HG03139 (cell line): Measurements from ENCODE around the gene EAF1.
"Not testable (repeated sequence)": the region's sequence is repeated elsewhere in the genome, so short reads cannot be mapped to it uniquely, and the experiment has no call there.

Source experiments
- ATAC-seq: cut with Tn5 transposase; IDR thresholded peaks from one replicate; pipeline ENCODE4 v1.9.1; 2021; ENCODE audit not compliant: unreplicated experiment

EAF1 gene

DNA sequence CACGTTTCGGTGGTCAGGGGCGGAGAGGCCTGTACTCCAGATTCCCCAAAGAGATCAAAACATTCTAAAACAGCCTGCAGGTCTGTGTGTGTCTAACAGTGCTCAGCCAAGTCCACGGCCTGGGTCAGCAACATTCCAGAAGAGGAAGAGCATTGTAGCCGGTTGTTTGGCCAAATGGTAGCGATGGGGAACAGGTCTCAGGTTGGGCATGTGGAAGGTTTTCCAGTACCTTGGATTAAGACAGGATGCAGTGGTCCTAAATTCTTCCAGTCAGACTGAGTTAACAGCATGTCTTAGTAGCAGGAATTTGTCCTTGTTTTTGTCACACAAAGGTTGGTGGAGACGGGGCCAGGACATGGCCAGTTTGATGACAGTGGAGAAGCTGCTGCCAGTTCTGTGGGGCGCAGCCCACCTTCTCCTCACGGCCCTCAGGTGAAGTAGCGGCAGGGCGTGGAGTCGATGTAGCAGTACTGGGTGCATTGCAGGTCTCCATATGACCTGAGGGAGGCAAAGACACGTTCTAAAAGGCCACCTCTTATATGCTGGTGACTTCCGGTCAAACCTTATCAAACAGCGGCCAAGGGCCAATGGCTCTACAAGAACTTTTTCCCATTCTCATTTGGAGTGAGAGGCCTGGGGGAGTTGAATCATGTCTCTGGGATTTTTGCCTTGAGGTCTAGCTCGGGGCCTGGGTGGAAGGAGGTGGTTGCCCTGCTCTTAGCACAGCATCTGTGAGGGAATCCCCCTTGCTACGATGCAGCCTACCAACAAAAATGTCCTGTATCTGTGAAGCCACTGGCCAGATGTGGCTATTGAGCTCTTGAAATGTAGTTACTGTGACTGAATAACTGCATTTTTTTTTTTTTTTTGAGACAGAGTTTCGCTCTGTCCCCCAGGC, 24.1 kb downstream of the EAF1 start:
- ATAC-seq, result no peak

- no peak for ATAC-seq
These were observed 24.8 kb downstream of the EAF1 start for GRCh38 chr3:15452156-15452555.

GRCh38 chr3:15452961-15453360, 25.6 kb downstream of the EAF1 start:
- ATAC-seq, result no peak

GRCh38 chr3:15453501-15453900, 26.1 kb downstream of the EAF1 start:
- ATAC-seq, result no peak

DNA sequence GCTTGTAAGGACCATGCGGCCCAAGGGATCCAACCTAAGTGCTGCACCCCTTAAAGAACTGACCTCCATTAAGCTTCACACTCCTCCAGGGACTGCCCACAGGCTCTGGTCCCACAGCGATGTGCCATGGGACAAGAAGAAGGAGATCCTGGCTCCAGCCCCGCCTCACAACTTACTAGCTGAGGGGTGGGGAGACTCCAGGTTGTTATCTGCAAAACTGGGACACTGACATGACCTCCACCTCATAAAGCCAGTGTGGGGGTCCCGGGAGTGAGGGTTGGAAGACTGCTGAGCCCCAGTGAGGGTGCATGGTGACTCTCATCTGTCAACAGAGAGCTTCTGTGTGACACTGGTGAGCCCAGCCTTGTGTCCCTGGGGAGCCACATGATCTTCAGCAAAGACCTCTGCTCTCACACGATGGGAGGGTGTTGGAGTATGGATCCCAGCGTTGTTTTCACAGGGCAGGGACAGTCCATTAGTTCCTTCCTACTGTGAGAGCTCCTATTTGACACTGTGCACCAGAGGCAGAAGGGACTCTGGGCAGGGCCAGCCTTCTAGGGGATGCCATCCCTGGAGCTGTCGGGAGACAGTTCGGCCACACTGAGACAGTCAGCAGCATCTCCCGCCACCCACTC, 26.7 kb downstream of the EAF1 start:
- no peak for ATAC-seq

DNA sequence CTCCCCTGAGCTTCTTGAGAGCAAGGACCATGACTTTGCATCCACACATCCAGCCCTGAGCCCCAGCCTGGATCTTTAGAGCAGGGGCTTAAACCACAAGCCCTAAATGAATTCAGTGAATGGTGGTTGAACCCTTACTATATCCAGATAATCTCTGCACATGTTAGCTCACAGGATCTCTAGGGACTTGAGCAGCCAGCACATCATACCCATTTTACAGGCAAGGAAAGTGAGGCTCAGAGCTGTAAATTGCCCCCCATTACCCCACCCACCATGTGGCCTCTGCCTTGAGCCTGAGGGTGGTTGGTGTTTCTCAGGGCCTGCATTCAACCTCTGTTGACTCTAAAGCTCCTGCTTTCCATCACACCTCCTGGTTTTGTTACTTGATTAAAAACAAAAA, 27.6 kb downstream of the EAF1 start:
- no peak for ATAC-seq

DNA sequence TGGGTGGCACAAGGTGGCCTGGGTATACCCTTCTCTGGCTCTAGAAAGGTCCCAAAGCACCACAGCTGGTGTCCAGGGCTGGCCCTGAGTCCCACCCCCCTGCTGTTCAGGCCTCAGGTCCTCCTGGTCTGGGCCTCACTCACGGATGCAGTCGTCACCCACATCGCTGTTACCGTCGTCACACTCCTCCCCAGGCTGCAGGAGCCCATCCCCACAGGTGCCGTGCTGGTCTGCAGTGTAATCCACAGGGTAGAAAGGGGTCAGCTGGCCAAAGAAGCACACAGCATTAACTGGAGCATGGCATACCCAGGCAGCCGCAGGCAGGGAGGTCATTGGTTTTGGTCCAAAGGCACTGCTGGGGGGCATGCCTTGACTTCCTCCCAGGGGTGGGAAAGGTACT, 28.4 kb downstream of the EAF1 start:
- no peak for ATAC-seq

DNA sequence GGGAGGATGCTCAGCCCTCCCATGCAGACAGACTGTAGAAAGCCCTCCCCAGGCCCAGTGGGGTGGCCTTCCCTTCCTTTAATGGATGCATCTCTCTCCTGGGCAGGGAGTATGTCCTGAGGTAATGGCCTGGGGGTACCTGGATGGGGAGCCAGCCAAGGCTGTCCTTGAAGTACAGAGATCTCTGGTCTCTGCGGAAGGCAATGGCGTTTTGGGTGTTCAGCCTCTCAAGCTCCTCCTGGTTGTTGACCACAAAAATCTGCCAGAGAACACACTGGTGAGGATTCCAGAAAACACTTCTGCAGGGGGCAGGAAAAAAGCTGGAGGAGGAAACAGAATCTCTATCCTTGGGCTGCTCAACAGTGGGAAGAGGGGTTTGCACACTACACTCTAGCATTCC, 28.9 kb downstream of the EAF1 start:
- ATAC-seq, result no peak

DNA sequence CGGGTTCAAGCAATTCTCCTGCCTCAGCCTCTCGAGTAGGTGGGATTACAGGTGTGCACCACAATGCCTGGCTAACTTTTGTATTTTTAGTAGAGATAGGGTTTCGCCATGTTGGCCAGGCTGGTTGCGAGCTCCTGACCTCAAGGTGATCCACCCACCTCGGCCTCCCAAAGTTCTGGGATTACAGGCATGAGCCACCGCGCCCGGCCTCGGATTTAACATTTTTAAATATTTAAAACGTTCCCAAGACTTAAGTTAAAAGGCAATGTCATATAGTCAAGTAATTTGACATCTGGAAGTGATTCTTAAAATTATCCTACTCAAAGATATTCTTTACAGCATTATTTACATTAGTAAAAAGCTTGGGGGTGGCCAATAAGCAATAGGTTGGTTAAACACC, 29.5 kb downstream of the EAF1 start:
- ATAC-seq, result not testable (repeated sequence)

DNA sequence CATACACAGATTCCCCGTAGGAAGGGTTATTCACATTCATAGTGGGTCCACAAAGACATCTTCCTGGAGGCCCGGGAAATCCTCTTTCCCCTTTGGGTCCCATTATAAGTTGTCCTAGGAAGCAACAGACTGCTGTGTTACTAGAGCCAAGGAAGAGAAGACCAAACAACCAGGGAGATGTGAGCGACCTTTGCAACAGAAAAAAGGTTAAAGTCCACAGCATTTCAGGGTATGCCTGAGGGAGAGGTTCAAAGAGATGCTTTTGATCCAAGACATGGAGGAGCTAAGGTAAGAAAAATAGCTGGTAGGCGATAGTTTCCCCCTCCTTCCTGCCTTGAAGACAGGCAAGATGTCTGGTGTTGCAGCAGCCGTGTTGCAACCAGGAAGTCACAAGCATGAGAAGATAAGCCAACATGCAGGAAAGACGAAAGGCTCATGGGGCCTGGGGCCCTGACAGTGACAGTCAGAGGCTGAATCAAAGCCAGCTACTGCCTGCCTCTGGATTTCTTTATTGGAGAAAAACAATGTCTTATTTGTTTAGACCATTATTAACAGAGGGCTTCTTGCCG, 30.9 kb downstream of the EAF1 start:
- ATAC-seq, result no peak

- ATAC-seq, result no peak
These were observed 33.6 kb downstream of the EAF1 start for GRCh38 chr3:15460891-15461531.

- no peak for ATAC-seq
These were observed 35.1 kb downstream of the EAF1 start for GRCh38 chr3:15462451-15462850.

DNA sequence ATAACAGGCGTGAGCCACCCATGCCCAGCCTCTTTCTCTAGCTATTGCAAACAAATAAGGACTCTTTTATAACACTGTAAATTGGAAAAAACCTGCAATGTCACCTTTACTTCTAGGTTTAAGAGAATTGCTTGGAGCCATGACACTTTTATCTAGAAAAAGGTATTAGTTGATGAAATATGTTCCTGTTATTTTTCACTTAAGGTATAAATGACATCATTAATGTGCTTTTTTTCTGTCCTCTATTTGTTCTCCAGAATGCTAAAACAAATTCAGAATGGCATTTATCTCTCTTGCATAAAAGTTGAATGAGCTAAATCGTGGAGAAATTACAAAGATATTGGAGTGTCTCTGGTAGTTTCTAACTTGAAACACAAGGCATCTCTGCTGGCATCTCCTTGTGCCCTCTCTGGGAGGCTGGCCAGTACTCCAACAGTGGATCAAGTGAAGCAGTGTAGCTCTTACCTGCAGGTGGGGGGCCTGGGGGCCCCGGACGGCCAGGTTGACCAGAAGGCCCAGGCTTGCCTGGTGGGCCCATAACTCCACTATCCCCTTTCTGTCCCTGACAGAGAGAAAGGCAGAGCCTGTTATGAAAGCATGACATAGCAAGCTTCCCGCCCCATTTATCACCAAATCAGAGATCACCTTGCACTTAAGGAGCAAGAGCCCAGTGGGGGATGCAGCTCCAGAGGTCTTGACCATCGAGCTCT, 38.6 kb downstream of the EAF1 start:
- no peak for ATAC-seq

DNA sequence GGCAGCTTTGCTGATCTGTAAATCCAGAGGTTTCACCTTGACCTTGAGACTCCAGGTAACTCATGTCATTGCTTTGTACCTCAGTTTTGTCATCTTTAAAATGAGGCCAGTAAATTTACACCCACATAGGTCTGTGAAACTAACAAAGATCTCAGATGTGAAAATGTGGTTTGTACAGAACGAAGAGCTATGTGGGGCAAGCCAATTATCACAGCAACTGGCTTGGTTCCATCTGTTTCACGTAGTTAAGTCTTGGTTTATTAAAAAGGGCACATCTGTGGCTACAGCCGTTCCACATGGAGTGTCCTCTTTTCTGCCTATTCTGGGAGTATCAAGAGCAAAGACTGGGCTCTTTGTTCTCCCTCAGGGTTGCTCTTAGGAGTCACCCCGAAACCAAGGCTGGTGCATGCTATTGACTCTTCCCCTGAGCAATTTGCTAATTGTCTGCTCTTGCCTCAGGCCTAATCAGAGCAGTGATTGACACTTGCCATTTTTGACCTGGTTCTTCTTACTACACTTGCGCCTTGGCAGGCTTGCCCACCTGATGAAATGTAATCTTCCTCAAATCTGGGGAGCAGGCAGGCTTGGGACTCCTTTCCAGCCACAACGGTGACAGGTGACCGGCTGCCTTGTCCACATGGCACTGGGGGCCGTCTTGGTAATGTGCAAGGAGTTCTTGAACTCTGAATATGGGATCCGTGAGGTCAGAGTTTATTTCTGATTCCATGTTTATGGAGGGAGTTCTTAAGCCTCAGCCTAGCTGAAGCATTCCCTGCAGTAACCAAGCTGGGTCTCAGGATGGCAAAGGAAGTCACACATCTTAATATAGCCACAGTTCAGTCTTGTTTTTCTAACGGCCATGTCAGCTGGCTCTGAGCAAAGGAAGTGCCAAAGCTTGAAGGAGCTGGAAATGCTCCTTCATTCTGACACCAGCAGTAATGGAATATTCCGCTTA, 40.1 kb downstream of the EAF1 start:
- no peak for ATAC-seq

GRCh38 chr3:15470261-15470660, 42.9 kb downstream of the EAF1 start:
- ATAC-seq, result no peak

DNA sequence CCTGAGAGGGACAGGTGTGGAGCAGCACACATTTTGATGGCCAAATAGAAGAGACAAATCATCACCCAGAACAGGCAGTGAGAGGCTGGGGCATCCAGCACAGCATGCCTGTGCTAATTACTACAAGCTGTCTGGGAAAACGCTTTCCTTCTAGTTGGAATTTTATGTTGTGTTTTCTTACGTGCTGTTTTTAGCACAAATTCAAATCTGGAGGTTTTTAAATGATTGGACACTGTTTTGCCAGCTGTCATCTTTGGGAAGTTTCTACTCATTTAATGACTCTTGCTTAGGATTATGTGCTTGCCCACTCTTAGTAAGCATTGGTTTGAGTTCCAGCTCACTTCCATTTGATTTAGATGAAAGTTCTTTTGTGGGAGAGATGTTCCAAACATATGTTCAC, 43.5 kb downstream of the EAF1 start:
- no peak for ATAC-seq

DNA sequence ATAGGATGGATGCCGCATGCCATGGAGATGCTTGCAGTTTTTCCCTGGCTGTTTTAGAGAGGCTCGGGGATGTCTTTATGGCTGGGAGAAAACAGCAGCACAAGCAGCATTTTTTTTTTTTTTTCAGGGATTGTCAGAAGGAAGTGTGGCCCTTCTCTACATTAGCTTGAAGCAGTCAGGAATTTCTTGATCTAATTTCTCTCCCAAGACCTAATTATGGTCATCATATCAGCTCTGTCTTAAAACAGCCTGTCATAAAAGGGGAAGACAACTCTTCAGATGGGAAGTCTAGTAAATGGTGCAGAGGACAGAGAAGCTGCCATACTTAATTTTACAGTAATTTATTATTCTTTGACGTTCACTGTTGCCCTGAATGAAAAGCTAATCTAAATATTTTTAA, 44.5 kb downstream of the EAF1 start:
- ATAC-seq, result no peak

GRCh38 chr3:15475161-15475560, 47.8 kb downstream of the EAF1 start:
- ATAC-seq, result no peak

DNA sequence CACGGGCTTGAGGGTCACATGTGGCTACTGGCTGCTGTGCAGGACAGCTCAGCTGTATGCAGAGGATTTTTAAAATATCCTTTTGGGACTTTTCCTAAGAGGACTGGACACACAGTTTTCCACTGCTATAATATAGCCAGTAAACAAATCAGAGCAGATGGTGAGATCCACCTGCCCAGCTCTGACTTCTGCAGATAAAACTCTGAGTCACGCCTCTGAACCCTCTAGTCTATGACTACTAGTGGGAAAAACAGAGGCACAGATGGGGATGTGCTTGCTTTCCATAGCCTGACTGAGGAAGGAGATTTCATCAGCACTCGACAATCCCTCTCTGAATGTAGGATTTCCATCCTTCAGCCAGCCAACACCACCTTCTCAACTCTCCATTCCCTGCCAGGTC, 49.0 kb downstream of the EAF1 start:
- no peak for ATAC-seq
